Measurements from ENCODE around the gene KREMEN1. TPM values are rescaled to one million over a fixed set of nuclear protein-coding genes. Genes with fewer than 3 reads are reported as not detected.

The KREMEN1 gene
- total RNA-seq, 1 donor from 2014 or later: 102 TPM

GRCh38 chr22:29200901-29201300 is 128.1 kb downstream of the KREMEN1 start:
- no peak overlapping the region for H3K4me3 ChIP-seq
- intact Hi-C loops (cut with micrococcal nuclease): no loop called here
- peaks cover 3% of the 10 kb centered on the region for H3K9me3 ChIP-seq (replicated peaks)
- no peak for DNase-seq
- H3K27ac ChIP-seq (replicated peaks): no peak overlapping the region
- H3K36me3 ChIP-seq: no peaks in the 10 kb centered on the region
- H3K4me1 ChIP-seq: peaks cover 20% of the 10 kb centered on the region
- peaks cover under 1% of the 10 kb centered on the region for H3K27me3 ChIP-seq (ENCODE audit: low read depth)
- TF ChIP-seq CTCF (IDR thresholded peaks at IDR 0.05; ENCODE audit: borderline replicate concordance): no peak

GRCh38 chr22:29201782-29202181 is 128.9 kb downstream of the KREMEN1 start:
- TF ChIP-seq CTCF (IDR thresholded peaks at IDR 0.05; ENCODE audit: borderline replicate concordance): no peak
- Histone ChIP-seq H3K27me3 (ENCODE audit: low read depth) (peaks cover 9% of the 10 kb centered on the region), H3K27ac (replicated peaks) (peak overlapping the region; percentile 70), H3K9me3 (replicated peaks) (peaks cover 3% of the 10 kb centered on the region), H3K4me3 (no peak overlapping the region), H3K4me1 (peaks cover 24% of the 10 kb centered on the region), H3K36me3 (no peaks in the 10 kb centered on the region)
- intact Hi-C loops (cut with micrococcal nuclease): no loop called here
- no peak for DNase-seq

DNA sequence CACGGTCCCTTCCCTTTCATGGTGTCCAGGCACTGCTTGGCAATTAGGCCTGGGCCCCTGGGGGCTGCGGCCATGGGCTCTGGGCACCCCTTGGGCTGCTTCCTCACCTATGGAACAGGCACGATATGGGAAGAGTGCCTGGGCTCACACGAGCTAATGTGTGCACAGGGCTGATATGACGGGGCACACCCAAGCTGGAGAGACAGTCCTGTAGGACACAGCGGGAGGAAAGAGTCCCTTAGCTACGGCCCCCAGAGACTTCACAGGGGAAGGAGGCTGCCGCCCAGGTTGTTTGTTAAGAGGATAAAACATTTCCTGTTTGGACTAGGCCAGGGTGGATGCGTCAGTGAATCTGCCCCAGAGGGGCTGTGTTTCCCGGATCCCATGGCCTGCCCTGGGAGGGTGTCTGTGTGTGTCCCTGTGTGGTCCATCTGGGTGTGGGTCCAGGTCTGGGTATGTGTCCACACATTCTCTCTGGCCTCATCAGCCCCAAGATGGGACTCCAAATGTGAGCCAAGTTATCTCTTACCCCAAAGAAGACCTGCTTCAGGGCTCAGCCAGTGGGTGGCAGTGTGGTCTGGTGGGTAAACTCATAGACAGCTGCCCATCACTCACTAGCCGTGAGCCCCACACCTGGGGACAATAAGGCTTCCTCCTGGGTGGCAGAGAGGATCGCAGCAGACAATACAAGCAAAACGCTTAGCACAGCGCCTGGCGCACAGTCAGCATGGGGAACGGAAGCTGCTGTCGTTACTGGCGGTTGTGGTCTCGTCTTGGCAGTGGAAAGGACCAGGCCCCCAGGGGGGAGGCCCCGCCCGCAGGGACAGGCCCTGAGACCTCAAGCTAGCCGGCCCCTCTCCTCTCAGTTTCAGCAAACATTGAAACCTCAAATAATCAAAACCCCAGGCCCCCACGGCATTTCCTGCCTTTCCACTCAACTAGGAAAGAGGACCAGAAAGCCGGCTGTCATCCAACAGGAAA is 129.7 kb downstream of the KREMEN1 start:
- Histone ChIP-seq H3K4me1 (peaks cover 24% of the 10 kb centered on the region), H3K36me3 (no peaks in the 10 kb centered on the region), H3K27me3 (ENCODE audit: low read depth) (peaks cover 15% of the 10 kb centered on the region), H3K9me3 (replicated peaks) (peaks cover 3% of the 10 kb centered on the region), H3K27ac (replicated peaks) (peak overlapping the region; percentile 70), H3K4me3 (no peak overlapping the region)
- peak; percentile 40 for TF ChIP-seq CTCF (IDR thresholded peaks at IDR 0.05; ENCODE audit: borderline replicate concordance)
- peak; percentile 63 for DNase-seq
- intact Hi-C loops (cut with micrococcal nuclease): no loop called here

DNA sequence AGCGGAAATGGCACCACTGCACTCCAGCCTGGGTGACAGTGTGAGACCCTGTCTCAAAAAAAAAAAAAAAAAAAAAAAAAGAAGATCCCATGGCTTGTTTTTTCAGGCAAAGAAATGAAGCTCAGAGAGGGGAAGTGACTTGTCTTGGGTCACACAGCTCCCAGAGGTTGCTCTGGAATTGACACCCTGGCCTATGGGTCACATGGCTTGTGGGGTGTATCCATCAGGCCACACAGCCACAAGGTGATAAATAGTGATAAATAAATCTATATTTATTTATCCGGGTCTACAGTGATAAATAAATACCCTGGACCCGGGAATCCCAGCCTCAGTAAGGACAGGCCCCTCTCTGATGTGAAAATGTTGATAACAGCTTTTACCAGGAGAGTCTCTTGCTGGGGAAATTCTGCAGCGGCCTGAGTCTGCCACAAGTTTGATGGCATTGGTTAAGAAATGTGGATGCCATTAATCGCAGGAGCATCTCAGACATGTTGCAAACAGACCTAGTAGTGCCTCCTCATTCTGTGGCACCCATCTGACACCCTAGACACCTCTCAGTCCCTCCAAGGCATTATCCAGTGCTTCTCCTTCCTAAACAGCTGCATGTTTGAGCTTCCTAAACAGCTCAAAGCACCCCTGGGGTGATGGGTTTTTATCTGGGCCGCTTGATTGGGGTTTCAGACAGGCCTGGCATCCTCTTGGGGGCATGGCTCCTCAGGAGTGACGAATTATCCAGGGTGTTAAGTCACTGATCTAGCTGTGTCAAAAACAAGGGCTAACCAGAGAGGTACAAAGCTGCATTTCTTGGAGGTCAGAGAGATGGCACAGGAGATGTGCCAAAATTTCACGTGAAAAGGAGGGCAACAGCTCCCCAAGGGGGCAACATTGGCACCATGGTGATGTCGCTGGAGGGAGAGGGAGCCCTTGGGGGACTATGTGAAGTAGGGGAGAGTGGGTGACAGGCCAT is 130.9 kb downstream of the KREMEN1 start:
- intact Hi-C loops (cut with micrococcal nuclease): no loop called here

More for the DNA sequence above, 130.9 kb downstream of the KREMEN1 start:
- TF ChIP-seq CTCF (IDR thresholded peaks at IDR 0.05; ENCODE audit: borderline replicate concordance): no peak
- no peak overlapping the region for H3K4me3 ChIP-seq
- H3K4me1 ChIP-seq: peaks cover 24% of the 10 kb centered on the region
- H3K27ac ChIP-seq (replicated peaks): peak overlapping the region; percentile 70
- DNase-seq: no peak
- peaks cover 15% of the 10 kb centered on the region for H3K27me3 ChIP-seq (ENCODE audit: low read depth)
- H3K9me3 ChIP-seq (replicated peaks): no peaks in the 10 kb centered on the region
- no peaks in the 10 kb centered on the region for H3K36me3 ChIP-seq
